HG03521 (cell line): ENCODE measurements around the gene TMEM235.
"Not testable (repeated sequence)": the region's sequence is repeated elsewhere in the genome, so short reads cannot be mapped to it uniquely, and the experiment has no call there.

Experiments
- ATAC-seq: cut with Tn5 transposase; IDR thresholded peaks from one replicate; pipeline ENCODE4 v1.9.1; 2021; ENCODE audit warnings: mild to moderate bottlenecking, moderate library complexity; ENCODE audit not compliant: unreplicated experiment

Gene TMEM235

GRCh38 chr17:78214706-78215061 lies 16.7 kb upstream of the TMEM235 start:
- no peak for ATAC-seq

GRCh38 chr17:78219396-78220150 lies 11.9 kb upstream of the TMEM235 start:
- no peak for ATAC-seq

GRCh38 chr17:78223061-78223460 lies 8.4 kb upstream of the TMEM235 start:
- no peak for ATAC-seq

GRCh38 chr17:78223765-78224164 lies 7.7 kb upstream of the TMEM235 start:
- ATAC-seq, result no peak

GRCh38 chr17:78224231-78225087 lies 7.0 kb upstream of the TMEM235 start:
- no peak for ATAC-seq

- ATAC-seq, result no peak
Observed at GRCh38 chr17:78225088-78225865, 6.2 kb upstream of the TMEM235 start.

GRCh38 chr17:78226055-78226758 lies 5.2 kb upstream of the TMEM235 start:
- no peak for ATAC-seq

GRCh38 chr17:78226759-78227454 lies 4.5 kb upstream of the TMEM235 start:
- ATAC-seq, result no peak

- no peak for ATAC-seq
Observed at GRCh38 chr17:78227455-78227916, 3.9 kb upstream of the TMEM235 start.

GRCh38 chr17:78228176-78228575 lies 3.3 kb upstream of the TMEM235 start:
- no peak for ATAC-seq

GRCh38 chr17:78230252-78230962 lies 1.0 kb upstream of the TMEM235 start:
- ATAC-seq, result no peak

GRCh38 chr17:78231991-78232858 lies 794 bp downstream of the TMEM235 start:
- ATAC-seq, result no peak

GRCh38 chr17:78232859-78233173 lies 1.4 kb downstream of the TMEM235 start:
- no peak for ATAC-seq

- no peak for ATAC-seq
Observed at GRCh38 chr17:78233678-78234077, 2.2 kb downstream of the TMEM235 start.

- ATAC-seq, result no peak
Observed at GRCh38 chr17:78234261-78234865, 2.9 kb downstream of the TMEM235 start.

- not testable (repeated sequence) for ATAC-seq
Observed at GRCh38 chr17:78235022-78235421, 3.6 kb downstream of the TMEM235 start.

- ATAC-seq, result no peak
Observed at GRCh38 chr17:78235885-78236284, 4.5 kb downstream of the TMEM235 start.
